ENCODE results near the gene CCNA2. TPM values are rescaled to one million over a fixed set of nuclear protein-coding genes. Genes with fewer than 3 reads are reported as not detected.
A peak's percentile ranks its signal among the peaks of the same experiment; 100 is the strongest.

CCNA2 gene
- total RNA-seq, result 8.0 TPM

DNA sequence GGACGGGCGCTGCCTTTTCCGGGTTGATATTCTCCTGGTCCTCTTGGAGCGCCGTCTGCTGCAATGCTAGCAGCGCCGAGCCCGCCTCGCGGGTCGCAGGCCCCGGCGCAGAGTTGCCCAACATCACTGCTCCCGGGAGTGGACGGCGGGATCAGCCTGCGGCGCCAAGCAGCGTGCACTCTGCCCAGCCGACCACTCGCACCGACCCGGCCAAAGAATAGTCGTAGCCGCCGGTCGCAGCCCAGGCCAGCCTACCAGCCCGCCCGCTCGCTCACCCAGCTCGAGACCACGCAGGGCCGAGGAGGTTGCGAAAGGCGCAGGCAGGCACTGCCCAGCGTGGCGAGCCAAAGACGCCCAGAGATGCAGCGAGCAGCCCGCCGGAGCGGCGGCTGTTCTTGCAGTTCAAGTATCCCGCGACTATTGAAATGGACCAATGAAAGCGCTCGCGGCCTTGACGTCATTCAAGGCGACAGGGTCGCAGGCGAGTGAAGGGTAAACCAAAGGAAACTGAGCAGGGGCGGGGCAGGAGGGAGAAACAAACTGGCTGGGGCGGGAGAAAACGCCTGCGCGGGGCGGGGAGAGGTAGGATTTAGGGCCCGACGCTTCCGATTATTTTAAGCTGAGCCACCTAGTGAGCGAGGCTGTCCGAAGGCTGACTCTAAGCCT, at the start of gene CCNA2:
Gene CCNA2, minus strand, starts transcription at position 379 of the 666 bp plus-strand sequence. Its CDS starts 255 bp downstream, at position 124.
- DNase-seq, result peak; percentile 95

DNA sequence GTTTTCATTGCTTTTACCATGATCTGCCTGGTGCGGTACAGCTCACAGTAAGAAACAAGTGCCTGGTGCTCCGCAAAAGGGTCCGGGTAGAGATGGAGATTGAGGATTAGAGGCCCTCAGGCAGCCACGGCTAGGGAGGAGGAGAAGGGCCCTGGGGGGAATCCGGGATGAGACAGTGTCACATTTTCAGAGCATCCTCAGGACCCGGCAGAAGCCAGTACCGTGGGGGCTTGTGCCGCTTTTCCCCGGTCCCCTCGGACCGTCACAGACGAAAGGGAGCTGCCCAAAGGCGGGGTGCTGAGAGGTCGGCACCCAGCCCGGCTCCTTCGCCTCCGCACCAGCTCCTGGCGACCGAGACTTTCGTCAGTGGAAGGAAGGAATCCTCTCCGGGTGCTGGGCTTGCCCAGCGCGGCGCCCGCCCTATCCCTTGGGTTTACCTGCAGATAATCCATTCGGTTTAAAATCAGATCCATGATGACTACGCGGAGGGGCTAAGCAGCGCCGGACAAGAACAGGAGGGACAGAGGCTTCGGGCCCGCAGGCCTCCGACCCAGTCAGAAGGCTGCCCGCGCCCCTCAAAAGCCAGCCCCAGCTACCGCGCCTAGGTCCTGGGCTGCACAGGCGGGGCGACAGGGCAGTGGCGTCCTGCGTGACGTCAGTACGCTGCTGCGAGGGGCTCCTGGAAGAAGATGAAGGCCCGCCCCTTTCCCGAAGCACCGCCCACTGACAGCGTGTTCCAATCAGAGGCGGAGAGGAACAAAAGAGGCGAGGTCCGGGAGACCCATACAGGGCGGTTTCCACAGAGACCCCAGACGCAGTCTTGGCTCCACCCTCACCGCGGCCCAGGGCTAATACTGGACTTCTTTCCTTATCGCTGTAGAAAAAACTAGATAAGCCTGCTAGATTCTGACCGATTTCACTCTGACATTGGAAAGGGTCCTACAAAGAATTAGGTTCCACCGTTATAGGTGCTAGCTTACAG, 46.4 kb upstream of the CCNA2 start, which contains the start of gene BBS7:
Gene BBS7, minus strand, starts transcription at position 634 of the 982 bp plus-strand sequence. Its CDS starts 161 bp downstream, at position 473.
- peak; percentile 98 for DNase-seq

DNA sequence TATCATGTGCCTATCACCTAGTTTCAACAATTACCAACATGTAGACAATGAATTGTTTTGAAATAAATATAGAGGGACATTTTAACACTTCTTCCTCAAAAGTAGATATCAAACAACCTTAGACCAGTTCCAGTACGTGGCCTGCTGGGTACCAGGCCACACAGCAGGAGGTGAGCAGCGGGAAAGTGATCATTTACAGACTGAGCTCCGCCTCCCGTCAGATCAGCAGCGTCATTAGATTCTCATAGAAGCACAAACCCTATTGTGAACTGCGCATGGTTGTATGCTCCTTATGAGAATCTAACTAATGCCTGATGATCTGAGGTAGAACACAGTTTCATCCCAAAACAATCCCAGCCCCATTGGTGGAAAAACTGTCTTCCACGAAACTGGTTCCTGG, 40.1 kb upstream of the CCNA2 start:
- no peak for DNase-seq

DNA sequence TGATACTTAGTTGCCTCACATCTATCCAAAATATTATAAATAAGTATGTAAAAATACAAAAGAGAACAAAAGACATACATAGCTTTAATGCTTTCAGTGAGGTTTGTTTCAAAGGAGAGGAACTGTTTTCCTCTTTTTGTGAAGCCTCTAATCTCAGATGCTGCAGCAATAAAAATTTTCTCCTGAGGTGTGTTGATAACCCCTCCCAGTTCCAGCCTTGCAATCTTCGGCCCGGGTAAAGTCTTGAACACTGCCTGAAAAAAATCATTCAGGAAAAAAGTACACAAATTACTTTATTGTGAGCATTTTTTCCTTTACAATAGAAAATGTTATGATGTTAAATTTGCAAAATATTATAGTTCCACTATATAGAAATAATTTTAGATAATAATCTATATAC, 37.7 kb upstream of the CCNA2 start:
- DNase-seq, result no peak

DNA sequence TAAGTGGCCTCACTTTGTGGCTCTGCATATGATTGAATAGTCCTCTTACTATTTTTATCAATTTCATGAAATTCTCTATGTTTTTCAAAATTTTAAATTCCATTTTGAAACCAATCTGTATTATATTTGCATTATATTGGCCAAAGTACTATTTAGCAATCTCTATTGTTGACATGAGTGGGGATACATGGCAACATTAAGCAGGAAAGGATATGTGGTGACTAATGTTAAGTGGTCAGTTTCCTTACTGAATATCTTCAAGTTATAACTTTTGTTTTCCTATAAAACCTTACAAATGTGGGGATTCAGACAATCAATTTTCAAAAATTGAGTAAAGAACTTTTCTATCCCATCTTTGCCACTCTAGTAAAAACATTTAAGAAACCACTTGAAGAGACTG, 36.4 kb upstream of the CCNA2 start:
- no peak for DNase-seq

DNA sequence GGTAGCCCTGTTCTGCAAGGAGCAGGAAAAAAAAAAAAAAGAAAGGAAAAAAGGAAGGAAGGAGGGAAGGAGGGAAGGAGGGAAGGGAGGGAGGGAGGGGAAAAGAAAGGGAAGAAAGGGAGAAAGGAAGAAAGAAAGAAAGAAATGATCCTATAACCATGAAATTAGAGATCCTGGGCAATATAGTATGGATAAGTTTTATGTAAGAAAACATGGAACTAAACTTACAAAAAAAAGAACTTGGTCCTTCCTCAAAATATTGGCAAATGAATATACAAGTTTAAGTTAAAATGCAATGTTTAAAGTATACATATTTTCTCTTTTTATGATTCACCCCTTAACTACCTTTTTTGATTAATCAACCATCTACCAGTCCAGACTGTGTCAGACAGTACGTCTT, 27.7 kb upstream of the CCNA2 start:
- DNase-seq, result no peak

DNA sequence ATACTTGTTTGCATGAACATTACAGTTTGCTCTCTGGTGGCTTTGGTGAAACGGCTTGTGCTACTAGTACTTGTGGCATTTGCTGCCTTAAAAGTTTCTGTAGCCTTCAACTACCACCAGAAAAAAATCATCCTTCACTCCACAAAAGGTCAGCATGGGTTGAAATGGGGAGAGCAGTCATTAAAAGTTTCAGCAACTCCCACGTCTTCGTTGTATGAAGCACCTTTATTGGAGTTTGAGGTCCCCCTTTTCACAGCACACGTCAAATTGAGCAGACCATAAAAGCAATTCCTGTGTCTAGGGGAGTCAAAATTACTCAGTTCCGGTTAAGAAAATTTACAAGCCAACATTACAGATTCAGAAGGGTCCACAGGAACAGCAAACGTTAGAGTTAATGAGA, 23.0 kb upstream of the CCNA2 start:
- DNase-seq, result no peak

DNA sequence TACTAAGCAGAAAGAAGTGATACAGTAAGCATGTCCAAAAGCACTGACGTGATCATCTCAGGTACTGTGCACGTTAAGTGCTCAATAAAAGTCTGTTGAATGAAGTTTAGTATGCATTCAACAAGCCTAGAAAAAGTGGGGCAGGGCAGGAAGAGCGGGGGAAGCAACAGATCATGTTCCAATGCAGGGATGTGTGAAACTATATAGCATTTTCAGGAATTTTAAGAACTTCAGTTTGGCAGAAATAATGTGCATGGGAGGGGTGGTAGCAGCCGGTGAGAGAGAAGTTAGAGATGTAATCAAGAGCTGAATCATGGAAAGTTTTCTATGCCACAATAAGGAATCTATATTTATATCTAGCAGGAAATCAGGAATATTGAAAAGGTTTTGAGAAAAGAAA, 19.2 kb upstream of the CCNA2 start:
- DNase-seq, result peak; percentile 2

DNA sequence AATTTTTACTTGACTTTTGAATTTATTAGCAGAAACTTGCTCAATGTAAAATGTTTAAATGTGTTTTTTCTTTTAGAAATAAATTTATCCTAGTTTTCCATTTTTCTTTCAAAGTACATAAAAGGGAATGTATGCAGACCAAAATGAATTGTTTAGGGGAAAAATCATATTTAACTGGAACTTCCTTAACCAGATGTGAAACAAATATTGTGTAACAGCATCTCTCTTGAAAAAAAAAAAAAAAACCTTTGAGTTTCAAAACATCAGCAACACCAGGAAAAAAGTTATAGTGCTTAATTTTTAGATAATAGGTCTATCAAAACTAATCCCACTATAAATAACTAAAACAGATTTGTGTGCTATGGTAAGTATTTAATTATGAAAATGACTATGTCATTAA, 14.5 kb upstream of the CCNA2 start:
- no peak for DNase-seq

DNA sequence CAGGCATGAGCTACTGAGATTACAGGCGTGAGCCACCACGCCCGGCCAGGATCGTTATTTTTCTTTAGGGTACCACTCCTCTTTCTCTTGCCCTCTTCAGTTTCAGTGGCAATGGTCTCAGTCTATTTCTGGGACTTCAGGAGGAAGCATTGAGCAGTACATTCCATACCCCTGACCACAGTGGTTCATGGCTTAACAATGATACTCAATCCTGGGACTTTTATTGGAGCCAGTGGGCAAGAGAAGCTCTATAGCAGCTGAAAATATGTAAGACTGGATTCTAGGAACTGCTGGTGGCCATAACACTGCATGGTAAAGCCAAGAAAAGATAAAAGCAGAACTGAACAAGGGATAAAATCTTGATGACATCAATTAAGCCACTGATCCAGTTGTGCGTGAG, 5.8 kb upstream of the CCNA2 start:
- DNase-seq, result no peak

DNA sequence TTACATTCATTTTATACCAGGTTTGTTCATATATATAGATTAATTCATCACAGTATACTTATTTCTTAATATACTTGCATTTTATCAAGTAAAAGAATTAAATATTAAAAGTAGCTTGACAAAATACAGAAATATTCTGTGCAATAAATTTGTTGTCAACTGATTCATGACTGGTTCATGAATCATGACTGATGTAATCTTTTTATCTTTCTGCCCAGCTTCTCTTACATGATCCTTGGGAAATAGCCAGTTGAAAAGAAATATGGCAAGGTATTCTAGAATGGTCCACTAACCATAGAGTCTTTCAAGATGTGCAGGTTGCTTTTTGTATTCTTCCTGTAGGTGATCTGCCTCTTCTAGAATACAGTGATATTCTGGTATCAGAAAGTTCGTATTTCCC, 4.2 kb upstream of the CCNA2 start:
- DNase-seq, result no peak

DNA sequence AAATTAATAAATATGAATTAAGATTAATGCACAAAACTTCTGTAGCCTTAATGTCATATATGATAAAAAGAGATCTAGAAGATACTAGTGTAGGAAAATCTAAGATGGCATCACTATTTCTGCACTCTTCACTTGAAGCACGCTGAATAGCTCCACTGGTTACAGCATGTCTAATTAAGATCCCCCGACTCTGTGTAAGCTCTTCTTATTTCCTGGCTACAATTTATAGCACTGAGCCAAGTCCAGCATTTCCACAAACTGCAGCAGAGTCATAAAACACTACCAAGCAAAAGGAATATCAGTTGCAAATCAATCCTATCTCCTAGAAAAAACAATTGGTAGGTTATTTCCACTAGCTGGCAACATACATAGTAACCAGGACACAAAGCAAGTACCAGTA, 1.3 kb upstream of the CCNA2 start:
- DNase-seq, result no peak

DNA sequence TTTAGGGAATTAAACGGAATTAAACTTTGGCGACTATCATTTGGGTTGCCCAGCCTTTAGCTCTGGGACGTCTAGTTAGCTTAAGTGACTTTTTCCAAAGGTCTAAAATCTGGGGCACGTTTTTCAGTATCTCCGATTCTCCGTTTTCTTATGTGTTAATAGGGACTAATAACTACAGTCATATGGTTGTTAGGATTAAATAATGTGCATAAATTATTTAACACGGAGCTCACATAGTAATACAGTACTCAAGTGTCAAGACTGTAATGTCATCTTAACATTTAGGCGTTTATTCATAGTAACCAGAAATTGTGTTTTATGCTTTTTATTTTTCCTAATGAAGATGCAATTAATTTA, 466 bp upstream of the CCNA2 start:
- DNase-seq, result no peak

DNA sequence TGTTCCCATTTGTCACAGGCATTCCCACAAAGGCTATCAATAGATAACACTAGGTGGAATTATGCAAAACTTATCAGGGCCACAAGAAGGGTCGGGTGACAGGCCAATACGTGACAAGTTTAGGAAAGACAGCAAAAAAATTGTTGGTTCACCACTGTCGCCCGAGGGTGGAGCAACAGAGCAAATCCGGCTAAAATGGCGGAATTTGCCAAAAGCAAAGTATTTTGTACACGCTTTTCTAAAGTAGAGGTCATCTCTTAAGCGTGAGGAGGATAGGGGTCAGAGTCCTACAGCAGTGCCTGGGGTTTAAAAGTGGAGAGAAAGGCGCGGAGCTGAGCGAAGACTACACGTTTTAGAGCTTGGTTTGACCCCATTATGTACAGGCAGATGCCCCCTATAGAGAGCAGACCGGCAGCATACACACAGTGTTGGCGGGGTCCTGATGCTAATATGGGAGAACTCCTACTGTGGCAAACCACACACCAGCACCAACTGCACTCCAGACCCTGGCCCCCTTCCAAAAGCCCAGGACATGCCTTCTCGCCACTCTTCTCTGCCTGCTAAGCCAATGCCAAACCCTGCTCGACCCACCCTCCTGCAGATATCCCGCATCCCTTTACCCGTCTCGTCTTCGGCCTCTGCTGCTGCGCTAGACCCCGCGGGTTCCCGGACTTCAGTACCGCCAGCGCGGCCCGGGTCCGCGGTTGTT, 733 bp downstream of the CCNA2 start:
- DNase-seq, result no peak

DNA sequence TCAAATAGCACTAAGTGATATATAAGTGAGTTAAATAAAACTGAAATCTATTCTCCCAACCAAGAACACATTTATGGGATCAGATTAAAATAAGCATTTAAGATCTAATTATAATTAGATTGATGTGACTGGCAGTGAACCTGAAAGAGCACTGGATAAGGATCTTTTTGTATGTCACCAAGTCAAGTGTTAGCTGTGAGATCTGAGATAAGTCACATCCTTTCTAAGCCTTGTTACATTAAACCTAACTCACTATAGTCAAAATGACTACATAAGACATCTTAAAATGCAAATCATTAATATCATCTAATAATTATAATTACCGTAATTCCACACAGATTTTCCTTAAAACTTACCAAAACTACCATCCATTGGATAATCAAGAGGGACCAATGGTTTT, 1.6 kb downstream of the CCNA2 start:
- DNase-seq, result no peak

DNA sequence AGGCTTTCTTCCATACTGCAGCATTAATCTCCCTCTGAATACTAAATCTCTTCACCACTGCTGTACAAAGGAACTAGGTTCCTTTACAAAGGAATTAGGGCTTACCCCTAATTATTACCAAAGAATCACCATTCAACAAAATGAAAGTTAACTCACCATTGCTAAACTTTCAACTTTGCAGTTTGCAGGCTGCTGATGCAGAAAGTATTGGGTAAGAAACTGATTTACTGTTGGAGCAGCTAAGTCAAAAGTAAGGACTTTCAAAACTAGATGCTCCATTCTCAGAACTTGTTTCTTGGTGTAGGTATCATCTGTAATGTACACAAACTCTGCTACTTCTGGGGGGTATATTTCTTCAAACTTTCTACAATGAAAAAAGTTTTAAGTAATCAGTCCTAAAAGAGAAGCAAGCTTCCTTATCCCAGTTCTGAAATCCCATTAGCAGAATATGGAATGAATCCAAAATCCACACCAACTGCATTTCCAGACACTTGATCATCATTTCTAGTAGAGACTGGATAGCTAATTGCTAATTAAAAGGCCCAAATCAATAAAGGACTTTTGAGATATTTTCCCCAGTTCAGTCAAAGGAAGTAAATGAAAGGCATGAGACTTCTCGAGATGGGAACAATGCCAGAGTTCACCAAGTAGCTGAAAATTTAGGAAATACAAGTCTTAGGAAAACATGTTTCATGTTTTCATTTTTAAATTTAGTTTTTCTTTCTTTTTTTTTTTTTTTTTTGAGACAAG, 4.3 kb downstream of the CCNA2 start:
- DNase-seq, result no peak

DNA sequence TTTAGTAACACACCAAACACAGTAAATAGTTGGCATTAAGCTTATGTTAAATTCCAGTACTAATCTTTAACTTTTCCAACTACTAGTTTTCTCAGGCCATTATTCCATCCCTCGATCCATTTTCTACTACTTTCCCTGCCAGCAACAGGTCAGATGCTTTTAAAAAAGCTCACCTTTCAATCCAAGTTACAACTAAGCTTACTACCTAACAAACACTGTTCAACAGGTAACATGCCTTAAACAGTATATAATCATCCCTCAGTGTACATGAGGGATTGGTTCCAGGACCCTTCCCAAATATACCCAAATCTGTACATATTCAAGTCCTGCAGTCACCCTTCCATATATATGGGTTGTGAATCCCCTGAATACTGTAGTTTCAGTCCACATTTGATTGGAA, 5.5 kb downstream of the CCNA2 start:
- no peak for DNase-seq

DNA sequence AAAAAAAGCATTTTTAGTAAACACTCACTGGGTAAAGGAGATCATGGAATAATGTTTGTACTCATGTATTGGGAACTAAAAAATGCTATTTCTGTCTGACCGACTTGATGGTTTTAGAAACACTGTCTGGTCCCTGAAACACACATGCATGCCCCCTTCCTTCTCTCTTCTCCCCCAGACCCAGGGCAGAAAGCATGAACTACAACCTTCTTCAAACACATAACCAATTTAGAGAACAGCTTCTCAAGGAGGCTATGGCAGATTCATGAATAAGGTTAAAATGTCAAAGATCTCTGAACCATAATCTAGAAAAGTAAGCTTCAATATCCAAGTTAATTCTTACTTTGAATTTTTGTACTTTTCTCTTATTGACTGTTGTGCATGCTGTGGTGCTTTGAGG, 6.0 kb downstream of the CCNA2 start:
- DNase-seq, result no peak

DNA sequence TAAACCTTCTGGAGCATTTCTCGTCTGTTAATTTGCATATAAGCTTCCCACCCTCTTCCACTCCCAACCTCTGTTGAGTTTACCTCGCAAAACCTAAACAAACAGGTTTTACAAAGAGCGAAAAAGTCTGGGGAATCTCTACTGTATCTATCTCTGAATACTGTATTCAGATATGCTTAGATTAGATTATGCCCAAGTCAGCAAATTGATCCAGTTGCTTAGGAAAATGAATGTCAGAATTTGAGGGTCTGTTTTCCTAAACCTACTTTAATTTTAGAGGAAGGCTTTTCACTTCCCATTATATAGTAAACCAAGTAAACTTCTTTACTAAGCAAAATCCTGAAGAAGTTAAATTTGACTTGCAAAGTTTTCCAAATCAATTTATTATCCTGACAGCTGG, 6.7 kb downstream of the CCNA2 start:
- no peak for DNase-seq

DNA sequence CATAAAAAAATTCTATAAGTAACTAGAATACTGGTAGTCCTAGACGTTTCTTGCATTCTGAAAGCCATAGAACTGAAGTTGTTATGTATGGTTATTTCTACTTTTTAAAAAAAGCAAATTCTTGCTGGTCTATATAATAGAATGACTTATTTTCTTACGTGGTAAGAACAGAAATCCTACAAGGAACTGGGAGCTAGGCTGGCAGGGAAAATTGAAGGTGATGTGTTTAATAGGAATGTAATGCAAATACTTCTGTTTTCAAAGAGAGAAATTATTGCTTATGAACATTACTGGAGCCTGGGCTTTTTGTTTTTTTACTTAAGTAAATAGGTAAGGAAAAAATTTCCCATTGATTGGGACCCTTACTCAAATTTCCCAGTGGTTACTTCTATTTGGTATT, 8.9 kb downstream of the CCNA2 start:
- DNase-seq, result no peak

DNA sequence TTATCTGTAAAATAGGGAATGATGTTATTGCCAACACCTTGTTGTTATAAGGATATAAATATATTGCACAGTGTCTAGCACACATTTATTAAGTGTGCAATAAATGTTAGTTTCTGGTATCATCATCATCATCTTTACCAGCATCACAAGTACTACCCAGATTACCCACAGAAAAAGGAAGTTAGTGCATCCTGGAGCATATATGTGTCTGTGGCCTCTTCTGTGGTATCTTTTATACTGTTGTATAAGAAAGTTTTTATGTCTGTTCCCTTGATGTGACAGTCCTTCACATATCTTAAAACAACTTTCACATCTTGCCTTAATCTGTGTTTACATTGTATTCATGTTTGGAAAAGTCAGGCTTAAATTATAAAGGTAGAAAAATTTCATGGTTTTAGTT, 12.6 kb downstream of the CCNA2 start:
- DNase-seq, result no peak

DNA sequence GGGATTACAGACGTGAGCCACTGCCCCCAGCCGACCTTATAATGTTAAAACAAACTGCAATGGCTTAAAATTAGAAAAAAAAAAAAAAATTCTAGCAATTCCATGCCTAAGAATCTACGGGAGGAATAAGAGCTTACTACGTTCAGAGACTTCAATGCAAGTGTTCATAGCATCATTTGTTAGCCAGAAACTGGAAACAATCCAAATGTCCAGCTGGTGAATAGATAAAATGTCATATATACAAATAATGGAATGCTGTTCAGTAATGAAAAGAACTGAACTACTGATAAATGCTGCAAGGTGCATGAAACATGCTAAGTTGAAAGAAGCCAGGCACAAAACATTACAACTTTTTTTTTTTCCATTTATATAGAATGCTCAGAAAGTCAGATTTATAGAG, 17.3 kb downstream of the CCNA2 start:
- DNase-seq, result no peak

Data from occipital lobe (tissue), 2 donors.